ENCODE data around the gene TBCK.
"Not testable (repeated sequence)": the region's sequence is repeated elsewhere in the genome, so short reads cannot be mapped to it uniquely, and the experiment has no call there.

Gene TBCK

GRCh38 chr4:106321168-106321567, 5.2 kb upstream of the TBCK start:
- not testable (repeated sequence) for DNase-seq

- no peak for DNase-seq
These were observed 4.2 kb upstream of the TBCK start for GRCh38 chr4:106320235-106320634.

GRCh38 chr4:106318511-106318910, 2.5 kb upstream of the TBCK start:
- peak in 2 of 4 experiments; percentile 6 to 25 for DNase-seq

GRCh38 chr4:106317815-106318214, 1.8 kb upstream of the TBCK start:
- DNase-seq = no peak

- peak; percentile 6 to 22 (median 18) for DNase-seq
These were observed 882 bp upstream of the TBCK start for GRCh38 chr4:106316773-106317409.

- DNase-seq = peak; percentile 28 to 58 (median 44)
These were observed 487 bp downstream of the TBCK start for GRCh38 chr4:106315476-106315967.

- no peak for DNase-seq
These were observed 1.0 kb downstream of the TBCK start for GRCh38 chr4:106314960-106315359.

- no peak for DNase-seq
These were observed 2.9 kb downstream of the TBCK start for GRCh38 chr4:106312997-106313522.

- no peak for DNase-seq
These were observed 3.6 kb downstream of the TBCK start for GRCh38 chr4:106312377-106312776.

GRCh38 chr4:106306561-106306960, 9.4 kb downstream of the TBCK start:
- no peak for DNase-seq

- no peak for DNase-seq
These were observed 10.5 kb downstream of the TBCK start for GRCh38 chr4:106305435-106306055.

- DNase-seq = no peak
These were observed 11.4 kb downstream of the TBCK start for GRCh38 chr4:106304632-106305031.

- no peak for DNase-seq
These were observed 12.3 kb downstream of the TBCK start for GRCh38 chr4:106303548-106304281.

GRCh38 chr4:106302062-106302438, 14.0 kb downstream of the TBCK start:
- no peak for DNase-seq

- DNase-seq = no peak
These were observed 14.5 kb downstream of the TBCK start for GRCh38 chr4:106301393-106302061.

- DNase-seq = peak; percentile 4 to 36 (median 18)
These were observed 16.0 kb downstream of the TBCK start for GRCh38 chr4:106299977-106300376.

GRCh38 chr4:106297245-106298035, 18.6 kb downstream of the TBCK start:
- no peak for DNase-seq

GRCh38 chr4:106294062-106294461, 21.9 kb downstream of the TBCK start:
- no peak for DNase-seq

GRCh38 chr4:106291678-106292077, 24.3 kb downstream of the TBCK start:
- DNase-seq = no peak

- DNase-seq = no peak
These were observed 26.3 kb downstream of the TBCK start for GRCh38 chr4:106289737-106290136.

GRCh38 chr4:106287353-106287969, 28.5 kb downstream of the TBCK start:
- DNase-seq = peak; percentile 16 to 64 (median 39)

GRCh38 chr4:106286611-106287010, 29.4 kb downstream of the TBCK start:
- DNase-seq = no peak
